ENCODE measurements around the gene USP12.
"Not testable (repeated sequence)": the region's sequence is repeated elsewhere in the genome, so short reads cannot be mapped to it uniquely, and the experiment has no call there.

USP12 gene

DNA sequence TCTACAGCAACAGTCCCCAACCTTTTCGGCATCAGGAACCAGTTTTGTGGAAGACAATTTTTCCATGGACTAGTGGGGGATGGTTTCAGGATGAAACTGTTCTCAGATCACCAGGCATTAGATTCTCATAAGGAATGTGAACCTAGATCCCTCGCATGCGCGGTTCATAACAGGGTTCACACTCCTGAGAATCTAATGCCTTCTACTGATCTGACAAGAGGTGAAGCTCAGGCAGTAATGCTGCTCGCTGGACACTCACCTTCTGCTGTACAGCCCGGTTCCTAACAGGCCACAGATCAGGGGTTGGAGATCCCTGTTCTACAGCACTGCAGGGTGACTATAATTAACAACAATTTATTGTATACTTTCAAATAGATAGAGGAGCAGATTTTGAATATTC lies 21.9 kb downstream of the USP12 start:
- no peak for DNase-seq (ENCODE audit: low spot score)

DNA sequence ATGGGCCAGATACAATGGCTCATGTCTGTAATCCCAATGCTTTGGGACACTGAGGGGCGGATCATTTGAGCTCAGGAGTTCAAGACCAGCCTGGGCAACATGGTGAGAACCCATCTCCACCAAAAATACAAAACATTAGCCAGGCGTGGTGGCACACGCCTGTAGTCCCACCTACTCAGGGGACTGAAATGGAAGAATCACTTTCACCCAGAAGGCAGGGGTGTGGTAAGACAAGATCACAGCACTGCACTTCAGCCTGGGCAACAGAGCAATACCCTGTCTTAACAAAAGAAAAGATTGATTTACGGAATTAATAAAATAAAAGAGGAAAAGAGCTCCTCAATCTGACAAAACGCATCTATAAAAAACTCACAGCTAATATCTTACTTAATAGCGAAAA lies 22.7 kb downstream of the USP12 start:
- DNase-seq (ENCODE audit: low spot score), result no peak

DNA sequence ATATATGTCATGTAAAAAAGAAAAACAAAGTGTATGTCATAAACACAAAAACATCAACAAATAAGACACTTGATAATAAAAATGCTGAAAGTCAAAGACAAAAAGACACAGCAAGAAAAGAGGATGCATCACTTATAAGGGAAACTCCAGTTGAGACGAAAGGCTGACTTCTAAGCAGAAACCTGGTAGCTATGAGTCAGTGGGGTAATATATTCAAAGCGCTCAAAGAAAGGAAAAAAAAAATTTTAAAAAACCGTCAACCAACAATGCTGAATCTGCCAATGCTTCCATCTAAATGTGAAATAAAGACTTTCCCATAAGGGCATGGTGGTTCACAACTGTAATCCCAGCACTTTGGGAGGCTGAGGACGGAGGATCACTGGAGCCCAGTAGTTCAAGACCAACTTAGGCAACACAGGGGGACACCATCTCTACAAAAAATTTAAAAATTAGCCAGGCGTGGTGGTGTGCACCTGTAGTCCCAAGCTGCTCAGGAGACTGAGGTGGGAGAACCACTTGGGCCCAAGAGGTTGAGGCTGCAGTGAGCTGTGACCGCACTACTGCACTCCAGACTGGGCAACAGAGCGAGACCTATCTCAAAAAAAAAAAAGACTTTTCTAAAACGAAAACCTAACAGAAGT lies 24.0 kb downstream of the USP12 start:
- no peak for DNase-seq (ENCODE audit: low spot score)

DNA sequence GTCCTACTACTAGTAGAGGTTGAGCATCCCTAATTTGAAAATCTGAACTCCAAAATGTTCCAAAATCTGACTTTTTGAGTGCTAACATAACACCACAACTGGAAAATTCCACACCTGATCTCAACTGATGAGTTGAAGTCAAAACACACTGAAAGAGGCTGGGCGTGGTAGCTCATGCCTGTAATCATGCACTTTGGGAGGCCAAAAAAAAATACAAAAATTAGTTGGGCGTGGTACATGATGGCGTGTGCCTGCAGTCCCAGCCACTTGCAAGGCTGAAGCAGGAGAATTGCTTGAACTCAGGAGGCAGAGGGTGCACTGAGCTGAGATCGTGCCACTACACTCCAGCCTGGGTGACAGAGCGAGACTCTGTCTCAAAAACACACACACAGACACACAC lies 29.9 kb downstream of the USP12 start:
- DNase-seq (ENCODE audit: low spot score), result no peak

DNA sequence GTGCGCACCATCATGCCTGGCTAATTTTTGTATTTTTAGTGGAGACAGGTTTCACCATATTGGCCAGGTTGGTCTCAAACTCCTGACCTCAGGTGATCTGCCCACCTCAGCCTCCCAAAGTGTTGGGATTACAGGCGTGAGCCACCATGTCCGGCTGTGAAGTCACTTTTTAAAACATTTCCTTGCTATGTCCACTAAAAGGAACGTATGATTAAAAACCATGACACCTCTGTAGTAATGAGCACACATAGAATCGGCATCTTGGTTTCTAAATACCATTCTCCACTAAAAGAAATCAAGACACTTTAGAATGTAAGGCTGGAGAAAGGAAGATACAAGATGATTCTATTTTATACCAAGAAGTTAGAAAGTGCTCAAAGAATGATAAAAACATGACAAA lies 30.5 kb downstream of the USP12 start:
- not testable (repeated sequence) for DNase-seq (ENCODE audit: low spot score)

DNA sequence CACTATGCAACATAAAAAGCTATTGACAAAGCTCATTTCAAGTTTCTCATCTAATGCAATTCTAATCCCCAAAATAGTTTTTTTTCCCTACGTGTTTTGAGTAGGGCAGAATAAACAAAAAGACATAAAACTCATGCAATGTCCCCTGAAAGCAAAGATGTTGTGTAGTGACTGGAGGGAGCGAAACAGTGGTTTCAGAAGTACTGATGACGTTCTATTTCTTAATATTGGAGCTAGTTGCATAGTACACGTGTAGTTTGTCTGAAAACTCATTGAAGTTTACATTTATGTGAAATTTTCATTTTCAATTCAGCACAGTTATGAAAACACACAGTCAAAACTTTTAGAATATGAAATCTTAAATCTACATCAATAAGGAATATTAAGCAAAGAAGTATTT lies 31.6 kb downstream of the USP12 start:
- no peak for DNase-seq (ENCODE audit: low spot score)

DNA sequence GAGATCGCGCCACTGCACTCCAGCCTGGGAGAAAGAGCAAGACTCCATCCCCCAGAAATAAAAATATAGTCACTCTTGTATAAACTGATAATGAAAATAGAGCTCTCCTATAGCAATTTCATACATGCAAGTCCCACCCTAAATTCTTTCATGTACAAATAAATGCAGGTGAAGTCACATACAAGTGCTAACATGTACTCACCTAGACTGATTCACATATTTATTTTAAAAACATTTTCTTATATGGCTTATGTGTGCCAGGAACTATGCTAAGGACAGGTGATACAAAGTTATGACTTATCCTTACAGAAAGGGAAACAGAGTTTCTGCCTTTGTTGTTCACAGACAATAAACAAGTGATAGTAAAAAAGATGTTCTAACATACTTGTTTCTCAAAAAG lies 32.0 kb downstream of the USP12 start:
- DNase-seq (ENCODE audit: low spot score), result no peak

DNA sequence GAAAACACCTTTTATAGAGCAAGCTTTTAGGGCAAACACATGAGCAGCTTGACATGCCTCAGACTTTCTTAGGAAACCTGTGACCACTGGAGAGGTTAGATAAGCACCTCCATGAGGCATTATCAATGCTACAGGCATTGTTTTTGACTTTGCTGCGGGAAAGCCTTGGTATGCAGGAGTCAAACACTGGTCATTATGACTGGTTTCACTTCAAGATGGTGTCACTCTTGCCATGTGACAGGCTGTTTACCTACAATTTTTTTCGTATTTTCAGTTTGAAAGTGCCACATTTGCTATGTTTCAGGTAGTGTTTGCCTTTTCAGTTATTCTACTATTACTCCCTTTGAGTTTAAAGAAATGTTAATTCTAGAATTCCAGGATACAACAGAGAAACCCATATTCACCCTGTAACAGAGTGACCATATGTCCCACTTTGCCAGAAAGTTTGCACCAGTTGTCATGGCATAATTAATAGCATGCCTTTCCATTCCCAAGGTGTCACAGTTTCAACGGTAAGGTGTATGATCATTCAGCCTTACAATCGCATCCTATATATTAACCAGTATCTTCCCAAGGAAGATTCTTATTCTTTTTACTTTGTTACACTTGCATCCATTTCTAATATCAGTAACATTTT lies 33.0 kb downstream of the USP12 start:
- DNase-seq (ENCODE audit: low spot score), result no peak

DNA sequence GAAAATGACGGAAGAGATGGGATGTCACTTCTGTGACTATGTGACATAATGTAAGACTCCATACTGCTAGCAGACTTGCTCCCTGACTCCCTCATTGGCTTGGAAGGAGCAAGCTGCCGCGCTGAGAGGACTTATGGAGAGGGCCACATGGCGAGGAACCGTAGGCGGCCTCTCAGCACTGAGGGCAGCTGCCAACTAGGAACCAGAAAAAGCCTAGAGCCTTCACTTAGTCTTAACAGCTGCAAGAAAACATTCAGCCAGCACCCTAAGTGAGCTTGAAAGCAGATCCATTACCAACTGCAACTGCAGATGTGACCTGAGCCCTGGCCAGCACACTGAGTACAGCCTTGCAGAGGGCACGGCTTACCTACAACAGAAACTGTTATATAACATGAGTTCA lies 33.9 kb downstream of the USP12 start:
- DNase-seq (ENCODE audit: low spot score), result no peak

DNA sequence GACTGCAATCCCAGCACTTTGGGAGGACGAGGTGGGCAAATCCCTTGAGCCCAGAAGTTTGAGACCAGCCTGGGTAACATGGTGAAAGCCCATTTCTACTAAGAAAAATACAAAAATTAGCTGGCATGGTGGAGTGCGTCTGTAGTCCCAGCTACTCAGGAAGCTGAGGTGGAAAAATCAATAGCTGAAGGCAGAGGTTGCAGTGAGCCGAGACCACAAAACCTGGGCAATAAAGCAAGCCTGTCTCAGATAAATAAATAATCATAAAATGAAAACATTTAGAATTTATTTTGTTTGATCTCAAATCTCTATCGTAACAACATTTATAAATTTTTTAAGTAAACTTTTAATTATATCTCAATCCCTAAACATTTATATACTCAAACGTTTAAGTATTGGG lies 36.6 kb downstream of the USP12 start:
- no peak for DNase-seq (ENCODE audit: low spot score)

DNA sequence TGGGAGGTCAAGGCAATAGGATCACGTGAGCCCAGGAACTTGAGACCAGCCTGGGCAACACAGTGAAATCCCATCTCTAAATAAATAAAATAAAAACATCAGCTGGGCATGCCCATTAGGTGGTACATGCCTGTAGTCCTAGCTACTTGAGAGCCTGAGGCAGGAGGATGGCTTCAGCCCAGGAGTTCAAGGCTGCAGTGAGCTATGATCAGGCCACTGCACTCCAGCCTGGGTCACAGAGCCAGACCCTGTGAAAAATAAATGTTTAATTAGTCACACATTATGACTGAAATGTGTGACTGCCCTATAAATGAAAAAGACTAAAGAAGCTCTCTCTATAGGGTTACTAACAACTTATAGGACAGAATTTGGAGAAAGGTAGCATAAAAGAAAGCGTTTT lies 37.7 kb downstream of the USP12 start:
- no peak for DNase-seq (ENCODE audit: low spot score)

DNA sequence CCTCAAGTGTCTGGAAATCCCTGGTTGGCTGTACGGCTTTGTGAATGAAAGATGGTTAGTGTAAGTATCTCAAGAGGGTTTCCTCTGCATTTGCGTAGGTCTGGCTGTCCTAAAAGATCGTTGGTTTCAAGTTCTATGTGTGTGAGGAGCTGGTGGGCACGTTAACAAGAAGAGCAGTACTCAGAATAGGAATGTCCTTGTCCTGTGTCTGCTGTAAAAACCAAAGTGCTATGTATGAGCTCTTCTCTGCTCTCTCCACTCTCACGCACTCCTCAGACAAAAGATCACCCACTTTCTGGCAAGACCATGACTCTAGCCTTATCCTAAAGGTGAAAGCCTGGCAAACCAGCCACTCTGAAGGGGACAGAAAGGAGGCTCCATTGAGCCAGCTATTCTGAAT lies 39.1 kb downstream of the USP12 start:
- no peak for DNase-seq (ENCODE audit: low spot score)

DNA sequence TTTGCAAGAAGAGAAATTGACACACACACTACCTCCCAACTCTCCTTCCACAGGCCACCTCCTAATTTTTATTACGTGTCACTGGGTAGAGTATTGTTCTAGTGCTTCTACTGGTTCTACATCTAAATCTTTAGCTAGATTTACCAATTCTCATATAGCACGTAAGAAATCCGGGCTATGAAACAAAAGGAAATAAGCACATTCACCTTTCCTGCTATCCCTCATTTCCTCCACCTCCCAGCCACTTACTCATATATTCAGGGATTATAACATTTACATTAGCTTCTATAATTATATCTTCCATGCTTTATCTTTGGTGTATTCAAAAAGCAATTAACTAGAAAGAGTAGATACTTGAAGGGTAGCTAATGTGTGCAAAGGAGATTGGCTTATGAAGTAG lies 39.7 kb downstream of the USP12 start:
- no peak for DNase-seq (ENCODE audit: low spot score)

DNA sequence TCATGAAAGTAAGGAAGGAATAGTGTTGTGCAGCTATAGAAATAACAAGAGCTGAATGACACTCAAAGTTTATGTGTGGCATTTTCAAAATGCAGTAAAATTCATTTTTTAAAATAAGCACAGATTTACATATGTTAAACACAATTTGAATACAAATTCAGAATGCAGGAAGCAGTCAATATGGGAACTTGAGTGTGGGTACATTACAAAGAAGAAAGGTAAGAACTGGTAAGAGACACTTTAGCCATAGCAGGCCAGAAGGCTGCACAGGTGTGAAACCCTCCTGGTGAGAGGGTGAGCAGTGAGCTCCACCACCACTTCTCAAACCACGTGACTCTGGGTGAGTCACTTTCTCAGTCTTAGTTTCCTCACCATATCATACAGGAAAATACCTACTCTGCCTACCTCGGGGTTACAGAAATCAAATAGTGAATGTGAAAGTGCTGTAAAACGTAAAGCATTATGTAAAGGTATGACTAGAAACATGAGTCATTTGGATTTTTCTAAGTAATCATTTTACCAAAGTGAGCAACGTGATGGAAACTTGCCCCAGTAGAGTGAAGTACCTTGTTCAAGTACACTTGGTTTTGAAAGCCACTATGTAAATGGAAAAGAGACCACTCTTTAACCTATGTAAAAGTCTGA lies 40.5 kb downstream of the USP12 start:
- DNase-seq (ENCODE audit: low spot score), result no peak

DNA sequence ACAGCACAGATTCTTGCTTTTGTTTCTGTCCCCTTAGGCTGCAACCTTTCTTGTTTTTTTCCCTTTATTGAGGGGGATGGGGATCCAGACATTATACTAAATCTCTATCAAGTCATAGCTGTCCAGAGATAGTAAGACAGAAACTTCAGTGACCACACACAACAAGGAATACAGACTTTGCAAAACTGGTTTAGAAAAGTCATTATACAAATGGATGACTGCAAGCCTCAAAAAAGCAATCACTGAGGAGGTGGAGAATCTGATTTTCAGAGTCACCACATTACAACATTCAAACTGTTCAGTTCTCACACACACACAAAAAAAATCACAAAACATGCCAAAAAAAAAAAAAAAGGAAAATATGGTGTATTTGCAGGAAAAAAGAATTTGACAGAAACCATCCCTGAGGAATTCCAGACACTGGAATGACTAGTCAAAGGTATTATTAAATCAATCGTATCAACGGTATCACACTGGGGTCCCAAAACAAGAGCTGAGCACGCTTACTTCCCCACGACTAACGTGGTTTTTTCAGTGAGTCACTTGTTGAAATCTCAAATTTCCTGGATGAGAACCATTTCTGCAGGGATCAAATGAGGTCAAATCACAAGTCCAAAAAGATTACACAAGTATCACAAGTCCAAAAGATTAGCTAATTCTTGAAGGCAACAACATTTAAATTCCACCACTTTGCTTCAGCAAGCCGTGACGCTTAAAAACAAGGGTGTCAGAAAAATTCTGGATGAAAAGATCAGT lies 41.2 kb downstream of the USP12 start:
- no peak for DNase-seq (ENCODE audit: low spot score)

DNA sequence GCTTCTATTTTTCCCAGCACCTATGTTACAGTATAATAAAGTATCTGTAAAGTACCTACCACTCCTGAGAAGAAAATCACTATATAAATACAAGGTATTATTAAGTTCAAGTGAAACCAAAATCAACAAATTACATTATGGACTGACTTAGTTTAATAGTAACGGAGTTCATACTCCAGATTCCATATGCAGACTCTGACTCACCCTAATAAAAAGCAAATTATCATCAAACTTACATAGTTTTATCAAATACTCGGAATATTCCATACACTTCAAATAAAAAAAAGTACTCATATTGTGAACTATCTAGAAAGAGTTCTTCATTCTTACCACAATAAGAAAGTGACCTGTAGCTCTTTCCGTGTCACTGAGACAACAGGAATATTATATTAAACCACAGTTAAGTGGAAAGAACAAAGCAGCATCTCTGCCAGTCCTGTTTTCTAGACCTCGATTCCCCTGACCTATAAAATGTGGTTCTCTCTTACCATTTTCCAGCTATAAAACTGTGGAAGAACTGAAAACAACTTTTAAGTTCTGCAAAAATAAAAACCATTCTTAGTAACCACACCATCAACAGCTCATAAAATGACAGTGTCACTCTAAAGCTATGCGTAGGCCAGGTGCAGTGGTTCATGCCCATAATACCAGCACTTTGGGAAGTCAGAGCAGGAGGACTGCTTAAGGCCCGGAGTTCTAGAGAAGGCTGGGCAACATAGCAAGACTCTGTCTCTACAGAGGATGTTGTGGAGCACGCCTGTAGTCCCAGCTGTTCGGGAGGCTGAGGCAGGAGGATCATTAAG lies 42.6 kb downstream of the USP12 start:
- no peak for DNase-seq (ENCODE audit: low spot score)

DNA sequence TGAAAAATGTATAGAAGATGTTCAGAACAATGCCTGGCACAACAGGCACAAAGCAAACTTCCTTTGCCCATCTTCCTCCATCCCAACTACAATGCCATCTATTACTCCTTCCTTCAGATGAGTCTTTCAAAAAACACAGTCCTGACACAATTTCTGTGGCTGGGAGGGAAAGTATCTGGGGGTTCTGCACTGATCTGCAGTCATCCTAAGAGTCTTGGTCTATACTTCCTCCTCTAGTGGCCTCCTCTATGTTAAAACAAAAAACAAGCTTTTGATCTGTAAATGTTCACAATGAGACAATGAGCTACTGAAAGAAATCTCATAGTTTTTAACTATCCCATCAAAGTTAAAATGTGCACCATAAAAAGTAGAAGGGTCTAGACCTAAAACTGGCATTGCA lies 44.8 kb downstream of the USP12 start:
- no peak for DNase-seq (ENCODE audit: low spot score)

DNA sequence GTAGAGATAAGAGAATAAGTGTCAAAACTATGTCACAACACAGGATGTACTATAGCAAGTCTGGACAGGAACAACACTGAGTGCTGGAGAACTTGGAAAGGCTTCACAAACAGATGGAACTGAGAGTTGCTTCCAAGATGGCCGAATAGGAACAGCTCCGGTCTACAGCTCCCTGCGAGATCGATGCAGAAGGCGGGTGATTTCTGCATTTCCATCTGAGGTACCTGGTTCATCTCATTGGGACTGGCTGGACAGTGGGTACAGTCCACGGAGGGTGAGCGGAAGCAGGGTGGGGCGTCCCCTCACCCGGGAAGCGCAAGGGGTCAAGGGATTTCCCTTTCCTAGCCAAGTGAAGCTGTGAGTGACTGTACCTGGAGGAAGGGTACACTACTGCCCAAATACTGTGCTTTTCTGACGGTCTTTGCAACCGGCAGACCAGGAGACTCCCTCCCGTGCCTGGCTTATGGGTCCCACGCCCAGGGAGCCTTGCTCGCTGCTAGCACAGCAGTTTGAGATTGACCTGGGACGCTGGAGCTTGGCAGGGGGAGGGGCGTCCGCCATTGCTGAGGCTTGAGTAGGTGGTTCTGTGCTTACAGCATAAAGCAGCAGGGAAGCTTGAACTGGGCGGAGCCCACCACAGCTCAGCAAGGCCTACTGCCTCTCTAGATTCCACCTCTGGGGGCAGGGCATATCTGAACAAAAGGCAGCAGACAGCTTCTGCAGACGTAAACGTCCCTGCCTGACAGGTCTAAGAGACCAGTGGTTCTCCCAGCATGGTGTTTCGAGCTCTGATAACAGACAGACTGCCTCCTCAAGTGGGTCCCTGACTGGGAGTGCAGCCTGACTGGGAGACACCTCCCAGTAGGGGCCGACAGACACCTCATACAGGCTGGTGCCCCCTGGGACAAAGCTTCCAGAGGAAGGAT lies 46.0 kb downstream of the USP12 start:
- DNase-seq (ENCODE audit: low spot score), result no peak

DNA sequence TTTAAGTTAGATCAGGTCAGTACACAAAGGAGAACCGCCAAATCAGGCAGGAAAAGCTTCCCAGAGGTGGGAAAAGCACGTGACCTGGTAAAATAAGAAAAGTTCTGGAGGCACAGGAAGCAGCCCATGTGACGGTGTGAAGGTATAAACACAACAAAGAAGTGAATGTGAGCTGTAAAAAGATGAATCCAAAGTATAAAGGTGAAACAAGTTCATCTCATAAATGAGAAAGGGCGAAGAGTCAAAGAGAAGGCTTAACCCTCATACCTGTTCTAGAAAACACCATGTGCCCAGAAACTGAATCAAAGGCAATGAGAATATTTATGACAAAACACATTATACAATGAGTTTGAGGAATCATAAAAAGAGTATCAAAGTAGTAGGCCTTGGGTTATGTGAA lies 47.0 kb downstream of the USP12 start:
- DNase-seq (ENCODE audit: low spot score), result no peak

DNA sequence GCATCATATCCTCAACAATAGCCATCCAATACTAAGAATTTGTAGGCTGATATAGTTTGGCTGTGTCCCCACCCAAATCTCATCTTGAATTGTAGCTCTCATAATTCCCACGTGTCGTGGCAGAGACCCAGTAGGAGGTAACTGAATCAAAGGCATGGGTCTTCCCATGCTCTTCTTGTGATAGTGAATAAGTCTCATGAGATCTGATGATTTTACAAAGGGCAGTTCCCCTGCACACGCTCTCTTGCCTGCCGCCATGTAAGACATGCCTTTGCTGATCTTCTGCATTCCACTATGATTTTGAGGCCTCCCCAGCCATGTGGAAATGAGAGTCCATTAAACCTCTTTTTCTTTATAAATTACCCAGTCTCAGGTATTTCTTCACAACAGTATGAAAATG lies 48.2 kb downstream of the USP12 start:
- not testable (repeated sequence) for DNase-seq (ENCODE audit: low spot score)

DNA sequence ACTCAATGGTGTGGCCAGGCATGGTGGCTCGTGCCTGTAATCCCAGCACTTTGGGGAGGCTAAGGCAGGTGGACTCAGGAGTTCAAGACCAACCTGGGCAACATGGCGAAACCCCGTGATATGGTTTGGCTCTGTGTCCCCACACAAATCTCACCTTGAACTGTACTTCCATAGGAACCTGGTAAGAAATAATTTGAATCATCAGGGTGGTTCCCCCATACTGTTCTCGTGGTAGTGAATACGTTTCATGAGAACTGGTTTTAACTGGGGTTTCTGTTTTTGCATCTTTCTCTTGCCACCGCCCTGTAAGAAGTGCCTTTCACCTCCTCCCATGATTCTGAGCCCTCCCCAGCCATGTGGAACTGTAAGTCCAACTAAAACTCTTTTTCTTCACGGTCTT lies 49.6 kb downstream of the USP12 start:
- DNase-seq (ENCODE audit: low spot score), result no peak
